CD4-positive, alpha-beta T cell (primary cell): ENCODE measurements around the gene UGGT2. TPM values are rescaled to one million over a fixed set of nuclear protein-coding genes. Genes with fewer than 3 reads are reported as not detected.

ENCODE experiments used
- ATAC-seq: fragments of 200-7000 bp; cut with Tn5 transposase; one replicate; pipeline ENCODE4 v1.10.0; 2022; ENCODE audit warnings: mild to moderate bottlenecking; ENCODE audit not compliant: poor library complexity
- CTCF ChIA-PET: fragments of 350-600 bp; sonication (Branson Sonifier 250); formaldehyde crosslinking; loops from one replicate; lab custom pipeline; 2021; ENCODE audit warnings: antibody characterized with exemption, inconsistent platforms; lab: Charles Lee
- POLR2A ChIA-PET: fragments of 350-600 bp; sonication (Branson Sonifier 250); formaldehyde crosslinking; loops from one replicate; lab custom pipeline; 2021; ENCODE audit warnings: antibody characterized with exemption, inconsistent platforms; lab: Charles Lee
- DNase-seq, 14 experiments: peaks; one replicate each; pipeline ENCODE4 v3.0.0-alpha.2; 2013 to 2020; ENCODE audit warnings: mixed read lengths in 2 of 14
- H3K27ac ChIP-seq, 2 donors: one replicate each; pipeline versions ENCODE4 v1.5.1 to v1.7.0; 2013; ENCODE audit warnings: low read length in 2 of 2, low read depth in 1 of 2, mild to moderate bottlenecking in 1 of 2
- H3K27me3 ChIP-seq, 2 experiments: 1 replicate in 1 of 2; 2 replicates in 1 of 2; pipeline versions ENCODE4 v1.6.1 to v1.7.0; 2013; ENCODE audit warnings: low read length in 2 of 2, control low read depth in 1 of 2, mild to moderate bottlenecking in 1 of 2, moderate library complexity in 1 of 2; ENCODE audit not compliant: insufficient read depth in 2 of 2, control insufficient read depth in 1 of 2
- H3K36me3 ChIP-seq: one replicate; pipeline ENCODE4 v1.6.1; 2013; ENCODE audit warnings: low read length, control low read depth; ENCODE audit not compliant: insufficient read depth
- H3K4me1 ChIP-seq: one replicate; pipeline ENCODE4 v1.6.1; 2013; ENCODE audit warnings: low read length, control low read depth; ENCODE audit not compliant: insufficient read depth
- H3K4me3 ChIP-seq: one replicate; pipeline ENCODE4 v1.5.1; 2013; ENCODE audit warnings: mild to moderate bottlenecking, low read length, moderate library complexity
- H3K9me3 ChIP-seq, 2 experiments: 1 replicate in 1 of 2; 2 replicates in 1 of 2; pipeline versions ENCODE4 v1.6.1 to v1.7.0; 2013; ENCODE audit warnings: low read length in 2 of 2, mild to moderate bottlenecking in 2 of 2, control low read depth in 1 of 2, moderate library complexity in 1 of 2; ENCODE audit not compliant: control insufficient read depth in 1 of 2, insufficient read depth in 1 of 2
- H3K27ac Mint-ChIP-seq: one replicate; pipeline ENCODE4 v1.8.0; 2020; ENCODE audit warnings: mixed read lengths
- H3K27me3 Mint-ChIP-seq: one replicate; pipeline ENCODE4 v1.8.0; 2021; ENCODE audit warnings: mixed read lengths
- H3K36me3 Mint-ChIP-seq: one replicate; pipeline ENCODE4 v1.8.0; 2021; ENCODE audit warnings: low read depth, mixed read lengths
- H3K4me1 Mint-ChIP-seq: one replicate; pipeline ENCODE4 v1.8.0; 2021; ENCODE audit warnings: low read depth, mixed read lengths
- H3K4me3 Mint-ChIP-seq: one replicate; pipeline ENCODE4 v1.8.0; 2020; ENCODE audit warnings: mild to moderate bottlenecking, mixed read lengths
- H3K9me3 Mint-ChIP-seq: one replicate; pipeline ENCODE4 v1.8.0; 2020; ENCODE audit warnings: mixed read lengths
- CTCF ChIP-seq: fragments of 200-600 bp; IDR thresholded peaks from one replicate; pipeline ENCODE4 v1.8.0; 2022; ENCODE audit warnings: antibody characterized with exemption, mild to moderate bottlenecking
- intact Hi-C, 2 experiments: fragments of 100-400 bp; cut with DNase I in 1 of 2; cut with micrococcal nuclease in 1 of 2; formaldehyde crosslinking; loops; one replicate each; pipeline versions ENCODE4 v1.15.1 to v1.9.0; 2023 to 2025; cut with DNase I, micrococcal nuclease
- polyA plus RNA-seq, 2 donors: library from polyadenylated mRNA; unstranded; fragments of 120-200 nt; gene quantifications; one replicate each; pipeline ENCODE4 v1.2.1, GENCODE V29; 2013
- total RNA-seq, 174 experiments: library from RNA in 2 of 174; stranded (reverse) in 2 of 174; gene quantifications; one replicate each; pipeline ENCODE4 v1.2.3 and lab custom pipeline; 2021 to 2026

Gene UGGT2
- total RNA-seq (under 1 TPM in 1 of 2 experiments, not detected in 1; 0.38 TPM), total RNA-seq (lab: John Stamatoyannopoulos, UW) (0 to 1.4 (median 0.19) reads per million in 172 experiments)
- 0.58 TPM for polyA plus RNA-seq (2013, experiment 1 of 2)
- polyA plus RNA-seq (2013, experiment 2 of 2): 0.75 TPM

DNA sequence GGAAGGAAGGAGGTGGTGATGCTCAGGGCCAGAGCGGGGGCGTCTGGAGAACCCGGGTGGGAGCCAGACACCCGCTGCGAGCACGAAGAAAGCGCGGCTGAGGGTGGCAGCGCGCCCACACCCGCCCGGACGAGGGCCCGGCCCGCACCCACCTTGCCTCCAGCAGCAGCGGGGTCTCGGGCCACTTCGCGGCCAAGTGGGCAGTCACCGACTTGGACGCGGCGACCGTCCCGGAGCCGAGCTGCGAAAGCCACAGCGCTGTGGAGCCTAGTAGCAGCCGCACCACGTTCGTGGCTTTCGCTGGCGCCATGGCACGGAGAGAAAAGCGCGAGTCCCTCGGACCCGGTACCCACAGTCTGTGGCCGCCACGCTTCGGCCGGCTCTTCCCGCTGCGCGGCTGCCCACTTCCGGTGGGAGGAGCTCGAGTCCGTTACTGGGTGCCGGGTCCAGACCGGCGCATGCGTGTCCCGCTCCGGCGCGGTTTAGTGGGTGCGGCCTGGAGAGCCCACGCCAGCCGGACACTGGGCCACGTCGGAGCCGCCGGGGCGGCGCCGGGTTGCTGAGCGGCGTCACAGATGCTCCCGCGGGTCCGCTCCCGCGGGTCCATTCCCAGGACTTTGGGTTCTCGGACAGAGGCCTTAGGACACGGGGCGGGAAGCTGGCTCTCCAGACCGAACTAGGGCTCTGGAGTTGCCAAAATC, at the start of gene UGGT2:
Gene UGGT2 (minus strand): TSS at position 399 of the 701 bp plus-strand sequence. CDS start 89 bp downstream, at position 310.
- H3K4me3 ChIP-seq: peak within 1 kb of the TSS; percentile 33
- H3K4me1 ChIP-seq: peaks cover 4% of the 10 kb centered on the region
- H3K9me3 Mint-ChIP-seq: peaks cover 10% of the 10 kb centered on the region
- no peak within 1 kb of the TSS for H3K4me3 Mint-ChIP-seq
- H3K27ac Mint-ChIP-seq: no peak within 1 kb of the TSS
- H3K36me3 Mint-ChIP-seq: no peaks in the 10 kb centered on the region
- H3K9me3 ChIP-seq: peaks cover 0 to 19% of the 10 kb centered on the region in 2 experiments
- peaks cover 18 to 19% of the 10 kb centered on the region in 2 experiments for H3K27me3 ChIP-seq
- H3K27me3 Mint-ChIP-seq: peaks cover 59% of the 10 kb centered on the region
- intact Hi-C loops: no loop called here
- ChIA-PET POLR2A (no interaction called here), CTCF (no interaction called here)
- no peak within 1 kb of the TSS for H3K27ac ChIP-seq
- H3K4me1 Mint-ChIP-seq: peaks cover 11% of the 10 kb centered on the region
- TF ChIP-seq CTCF: no peak
- no peaks in the 10 kb centered on the region for H3K36me3 ChIP-seq
- DNase-seq (peak in 3 of 14 experiments; percentile 23 to 62 (median 57)), ATAC-seq (no peak)

- Mint-ChIP-seq H3K4me3 (no peak overlapping the region), H3K36me3 (no peaks in the 10 kb centered on the region), H3K27ac (no peak overlapping the region), H3K4me1 (no peaks in the 10 kb centered on the region), H3K9me3 (peaks cover 5% of the 10 kb centered on the region), H3K27me3 (peaks cover 5% of the 10 kb centered on the region)
- no peak for TF ChIP-seq CTCF
- Histone ChIP-seq H3K4me3 (no peak overlapping the region), H3K36me3 (no peaks in the 10 kb centered on the region), H3K9me3 (no peaks in the 10 kb centered on the region), H3K4me1 (no peaks in the 10 kb centered on the region), H3K27me3 (peaks cover 0 to 7% of the 10 kb centered on the region in 2 experiments), H3K27ac (no peak overlapping the region)
- POLR2A ChIA-PET: no interaction called here
- DNase-seq (no peak), ATAC-seq (no peak)
- intact Hi-C loops: no loop called here
- CTCF ChIA-PET: no interaction called here
These were observed 47.4 kb upstream of the UGGT2 start for GRCh38 chr13:96100457-96101220.

GRCh38 chr13:96093296-96094006, 40.2 kb upstream of the UGGT2 start:
- Mint-ChIP-seq H3K9me3 (no peaks in the 10 kb centered on the region), H3K4me1 (peaks cover 5% of the 10 kb centered on the region), H3K36me3 (no peaks in the 10 kb centered on the region), H3K4me3 (no peak overlapping the region), H3K27me3 (peaks cover 52% of the 10 kb centered on the region), H3K27ac (no peak overlapping the region)
- intact Hi-C loops: no loop called here
- no peak for DNase-seq
- no peak for ATAC-seq
- H3K4me3 ChIP-seq: no peak overlapping the region
- TF ChIP-seq CTCF: no peak
- CTCF ChIA-PET: no interaction called here
- H3K4me1 ChIP-seq: no peaks in the 10 kb centered on the region
- H3K9me3 ChIP-seq: peaks cover 0 to 4% of the 10 kb centered on the region in 2 experiments
- H3K36me3 ChIP-seq: no peaks in the 10 kb centered on the region
- H3K27me3 ChIP-seq: peaks cover 23 to 49% of the 10 kb centered on the region in 2 experiments
- POLR2A ChIA-PET: no interaction called here
- no peak overlapping the region for H3K27ac ChIP-seq
